HG03045 (cell line): Measurements from ENCODE around the gene ADAM15.

Experiments used
- ATAC-seq: cut with Tn5 transposase; IDR thresholded peaks from one replicate; pipeline ENCODE4 v1.9.1; 2021; ENCODE audit warnings: mild to moderate bottlenecking, moderate library complexity; ENCODE audit not compliant: unreplicated experiment

ADAM15 gene

DNA sequence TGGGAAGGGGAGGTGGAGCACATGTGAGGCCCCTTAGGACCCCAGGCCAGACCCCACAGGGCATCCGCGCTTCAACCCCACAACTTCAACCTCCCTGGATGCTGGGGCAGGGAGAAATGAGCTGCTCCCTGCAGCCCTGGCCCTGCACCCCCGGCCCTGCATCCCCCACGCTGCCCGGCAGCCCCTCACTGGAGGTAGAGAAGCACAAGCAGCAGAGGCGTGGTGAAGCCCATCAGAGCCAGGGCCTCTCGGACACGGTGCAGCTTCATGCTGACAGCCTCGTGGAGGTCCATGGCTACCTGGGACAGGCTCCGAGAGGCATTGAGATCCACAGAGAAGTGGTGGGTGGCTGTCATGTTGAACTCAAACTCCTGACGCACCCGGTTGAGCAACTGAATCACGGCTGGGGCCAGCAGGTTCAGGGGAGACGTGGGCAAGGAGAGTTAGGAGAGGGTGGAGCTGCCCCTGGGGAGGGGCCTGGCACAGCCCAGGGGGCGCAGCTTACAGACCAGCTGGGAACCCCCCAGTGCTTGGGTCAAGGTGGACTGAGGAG is 20.8 kb upstream of the ADAM15 start:
- no peak for ATAC-seq

DNA sequence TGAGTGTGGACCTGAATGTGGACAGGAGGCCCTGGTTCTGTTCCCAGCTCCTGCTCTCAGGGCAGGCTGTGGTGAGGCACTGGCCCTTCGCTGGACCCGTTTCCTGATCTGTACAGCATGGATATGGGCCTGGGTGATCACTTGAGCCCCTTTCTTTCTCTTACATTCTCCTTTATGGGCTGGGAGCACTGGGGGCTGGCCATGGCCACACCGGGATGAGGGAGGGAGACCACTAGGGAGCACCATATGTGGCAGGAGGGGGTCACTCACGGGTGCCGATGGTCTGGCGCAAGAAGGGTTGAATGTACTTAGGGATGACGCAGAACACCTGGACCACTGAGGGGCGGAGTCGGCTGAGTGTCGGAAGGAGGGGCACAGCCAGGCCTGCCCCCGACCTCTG is 20.2 kb upstream of the ADAM15 start:
- no peak for ATAC-seq

DNA sequence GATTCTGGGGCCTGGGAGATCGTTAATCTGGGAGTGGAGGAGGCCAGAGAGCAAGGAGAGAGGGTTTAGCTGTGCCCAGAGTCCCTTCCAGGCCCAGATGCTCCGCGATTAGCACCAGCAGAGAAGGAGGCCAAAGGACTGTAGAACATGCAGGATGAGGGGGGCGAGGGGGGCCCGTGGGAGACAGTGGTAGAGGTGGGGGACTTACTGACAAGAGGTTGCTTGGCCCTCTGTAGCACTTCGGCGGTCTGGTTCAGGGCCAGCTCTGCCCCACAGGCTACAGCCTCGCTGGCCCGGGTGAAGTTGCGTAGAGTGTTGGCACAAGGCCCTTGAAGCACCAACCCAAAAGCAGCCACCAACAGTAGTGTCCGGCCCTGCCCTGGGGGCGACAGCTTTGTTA is 18.2 kb upstream of the ADAM15 start:
- ATAC-seq: no peak

DNA sequence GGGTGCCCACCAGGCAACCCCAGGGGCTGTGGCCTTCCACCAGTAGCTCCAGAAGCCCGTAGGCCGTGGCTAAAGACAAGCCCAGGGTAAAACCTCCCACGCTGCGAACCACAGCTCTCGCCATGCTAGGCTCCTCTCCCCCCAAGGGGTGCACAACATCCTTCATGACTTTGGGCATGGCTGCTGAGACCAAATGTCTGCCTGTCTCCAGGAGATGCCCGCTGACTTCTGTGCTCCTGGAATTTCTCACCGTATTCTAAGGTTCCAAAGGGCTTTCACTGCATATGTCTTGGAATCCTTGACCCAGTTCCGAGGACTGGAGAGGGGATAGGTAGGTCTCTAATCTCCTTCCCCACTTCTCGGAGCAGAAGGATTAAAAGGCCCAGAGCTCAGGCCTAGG is 17.6 kb upstream of the ADAM15 start, which contains the start of the genes DCST1 and DCST2:
TSS of gene DCST1 (plus strand) at position 301 of the 400 bp plus-strand sequence. CDS start 213 bp downstream, outside the sequence.
TSS of gene DCST2 (minus strand) at position 258 of the 400 bp plus-strand sequence. CDS start at position 178, 80 bp downstream.
- ATAC-seq: no peak

DNA sequence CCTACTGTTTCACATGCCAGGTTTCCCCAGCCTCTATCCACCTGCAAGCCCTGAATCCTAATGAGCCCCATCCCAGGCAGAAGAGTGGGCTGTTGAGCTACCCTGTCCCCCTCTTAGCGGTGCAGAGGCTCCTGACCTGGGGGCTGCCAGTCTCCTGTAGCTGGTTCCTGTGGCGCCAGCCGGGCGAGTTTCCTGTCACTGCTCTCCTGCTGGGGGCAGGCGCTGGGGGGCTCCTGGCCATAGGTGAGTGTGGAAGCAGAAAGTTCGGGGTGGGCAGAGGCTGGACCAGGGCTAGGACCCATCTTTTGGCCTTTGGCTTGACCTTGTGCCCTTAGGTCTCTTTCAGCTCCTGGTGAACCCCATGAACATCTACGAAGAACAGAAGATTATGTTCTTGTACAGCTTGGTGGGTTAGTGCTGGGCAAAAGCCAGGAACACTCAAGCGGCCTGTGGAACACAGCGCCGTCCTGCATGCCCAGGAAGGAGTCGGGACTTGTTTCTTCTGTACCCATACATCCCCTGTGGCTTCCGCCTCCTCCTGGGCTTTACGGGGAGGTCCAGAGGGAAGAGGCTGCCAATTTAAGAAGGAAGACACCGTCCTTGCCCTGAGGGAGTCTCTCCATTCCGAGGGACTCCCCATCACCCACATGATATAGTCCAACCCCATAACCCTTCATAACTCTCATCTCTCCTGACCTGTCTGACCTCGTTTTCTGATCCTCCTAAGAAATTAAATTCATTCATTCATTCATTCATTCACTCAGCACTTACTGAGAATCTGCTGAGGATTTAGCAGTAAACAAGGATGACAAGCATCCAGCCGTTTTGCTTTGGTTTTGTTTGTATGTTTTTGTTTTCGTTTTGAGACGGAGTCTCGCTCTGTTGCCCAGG is 16.6 kb upstream of the ADAM15 start:
- no peak for ATAC-seq

DNA sequence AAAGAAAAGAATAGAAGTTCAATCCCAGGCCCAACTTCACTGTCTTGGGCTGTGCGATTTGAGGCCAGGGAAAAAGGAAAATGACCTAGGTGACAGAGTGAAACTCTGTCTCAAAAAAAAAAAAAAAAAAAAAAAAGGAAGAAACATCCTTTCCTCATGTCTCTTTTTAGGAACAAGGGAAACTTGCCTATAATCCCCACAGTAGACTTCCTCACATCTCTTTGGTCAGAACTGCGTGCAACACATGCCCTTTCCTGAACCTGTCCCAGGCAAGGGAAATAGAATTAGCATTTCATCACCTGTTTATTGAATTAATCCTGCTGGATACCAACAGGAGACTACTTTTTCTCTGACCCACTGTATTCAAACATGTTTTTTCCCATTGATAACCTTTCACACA is 15.2 kb upstream of the ADAM15 start:
- ATAC-seq: no peak

DNA sequence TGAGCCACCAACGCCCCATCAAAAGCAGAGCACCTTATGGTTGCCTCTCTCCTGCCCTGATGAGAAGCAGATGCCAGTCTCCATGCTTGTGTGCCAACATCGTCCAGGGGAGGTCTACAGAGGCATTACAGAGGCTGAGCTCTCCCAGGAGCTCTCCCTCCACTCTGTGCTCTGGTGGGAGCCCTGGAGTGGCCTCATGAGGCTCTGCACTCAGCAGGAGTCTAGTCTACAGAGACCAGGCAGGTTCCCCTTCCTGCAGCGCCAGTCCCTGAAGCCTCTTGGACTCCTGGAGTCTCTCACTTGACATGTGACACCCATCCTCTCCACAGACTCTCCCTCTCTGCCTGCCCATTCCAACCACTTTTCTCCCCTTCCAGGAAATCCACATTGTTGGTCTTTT is 14.1 kb upstream of the ADAM15 start:
- no peak for ATAC-seq

DNA sequence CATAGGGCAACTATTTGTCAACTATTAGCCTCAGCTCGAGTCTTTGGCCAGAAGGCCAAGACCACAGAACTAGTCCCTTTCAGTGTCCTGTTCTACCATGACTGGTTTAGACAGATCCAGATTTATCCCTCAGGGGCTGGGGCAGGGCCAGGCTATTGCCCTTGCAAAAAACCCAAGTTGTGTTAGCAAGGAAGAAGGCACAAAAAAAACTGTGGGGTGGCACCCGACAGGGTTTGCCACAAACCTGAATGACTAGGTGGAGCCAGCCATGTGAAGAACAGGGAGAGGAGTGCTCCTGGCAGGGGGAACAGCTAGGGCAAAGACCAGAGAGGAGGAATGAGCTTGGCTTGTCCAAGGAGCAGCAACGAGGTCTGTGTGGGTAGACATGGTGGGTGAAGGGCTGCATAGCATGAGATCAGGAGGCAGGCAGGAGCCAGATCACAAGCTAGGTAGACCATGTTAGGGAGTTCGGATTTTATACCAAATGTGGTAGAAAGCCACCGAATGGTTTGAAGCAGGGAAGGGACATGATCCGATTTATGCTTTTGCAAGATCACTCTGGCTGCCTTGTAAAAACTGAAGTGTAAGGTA is 13.2 kb upstream of the ADAM15 start:
- no peak for ATAC-seq

DNA sequence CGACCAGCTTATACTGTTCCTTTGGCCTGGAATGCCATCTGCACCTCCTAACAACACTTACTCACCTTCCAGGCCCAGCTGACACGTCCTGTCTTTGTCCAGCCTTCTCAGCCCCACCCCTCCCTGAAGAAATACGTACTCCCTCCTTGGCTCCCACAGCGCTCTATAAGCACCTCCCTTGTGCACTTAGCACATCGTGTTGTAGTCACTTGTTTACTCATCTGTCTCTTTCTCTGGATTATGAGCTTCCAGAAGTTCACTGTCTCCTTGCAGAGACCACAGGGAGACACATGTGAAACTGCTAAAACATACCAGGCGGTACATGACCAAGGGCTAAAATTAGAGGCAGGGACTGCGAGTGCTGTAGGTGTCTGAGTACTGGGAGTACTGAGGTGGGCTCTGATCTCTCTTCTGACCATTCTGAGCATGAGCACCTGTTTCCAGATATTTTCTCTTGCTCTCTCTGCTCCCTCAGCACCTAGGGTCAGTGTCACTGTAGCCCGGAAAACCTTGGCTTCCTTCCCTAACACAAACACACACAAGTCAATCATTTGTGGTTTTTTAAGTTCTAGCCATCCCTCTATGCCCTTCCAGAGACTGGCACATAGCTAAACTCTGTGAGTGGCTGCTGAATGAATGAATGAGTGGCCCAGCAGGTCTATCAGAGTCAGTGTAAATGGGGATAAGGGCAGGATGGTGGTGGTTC is 12.4 kb upstream of the ADAM15 start:
- no peak for ATAC-seq

DNA sequence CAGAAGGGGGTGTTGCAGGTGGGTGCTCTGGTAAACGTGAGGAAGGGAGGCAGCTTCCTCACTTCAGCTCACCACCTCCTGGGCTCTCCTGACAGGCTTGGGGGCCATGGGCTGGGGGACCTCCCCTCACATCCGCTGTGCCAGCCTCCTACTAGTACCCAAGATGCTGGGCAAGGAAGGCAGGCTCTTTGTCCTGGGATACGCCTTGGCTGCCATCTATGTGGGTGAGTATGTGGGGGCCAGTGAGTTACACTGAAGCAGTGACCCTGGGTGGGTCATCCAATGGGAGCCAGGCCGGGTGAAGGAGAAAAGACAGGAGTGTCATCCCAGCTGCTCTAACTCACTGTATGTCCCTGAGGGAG is 11.8 kb upstream of the ADAM15 start:
- ATAC-seq: no peak

DNA sequence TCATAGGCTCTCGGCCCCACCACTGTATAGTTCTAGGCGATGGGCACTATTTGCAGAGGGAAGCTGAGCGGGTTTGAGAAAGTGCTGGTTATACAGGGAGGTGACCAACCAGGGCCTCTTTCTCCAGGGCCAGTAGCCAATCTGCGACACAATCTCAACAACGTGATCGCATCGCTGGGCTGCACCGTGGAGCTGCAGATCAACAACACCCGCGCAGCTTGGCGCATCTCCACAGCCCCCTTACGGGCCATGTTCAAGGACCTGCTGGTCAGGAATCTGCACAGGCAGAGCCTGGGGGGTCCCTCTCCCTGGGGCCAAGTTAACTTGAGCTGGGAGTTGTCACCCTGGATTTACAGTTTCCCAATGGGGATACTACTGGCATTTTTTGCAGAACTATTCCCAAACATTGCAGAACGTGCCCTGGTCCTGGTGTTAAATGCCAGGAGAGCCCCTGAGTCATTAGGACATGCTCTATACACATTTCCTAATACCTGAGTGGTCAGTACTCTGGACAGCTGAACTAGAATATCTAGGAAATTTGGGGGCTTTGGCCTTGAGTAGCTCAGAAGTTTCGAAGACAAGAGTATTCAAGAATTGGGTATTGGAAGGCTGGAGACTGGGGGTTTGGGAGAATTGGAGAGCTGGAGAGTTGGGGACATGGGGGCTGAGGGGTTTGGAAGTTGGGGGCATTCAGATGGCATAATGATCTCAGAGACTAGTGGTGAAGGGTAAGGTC is 10.6 kb upstream of the ADAM15 start:
- no peak for ATAC-seq

DNA sequence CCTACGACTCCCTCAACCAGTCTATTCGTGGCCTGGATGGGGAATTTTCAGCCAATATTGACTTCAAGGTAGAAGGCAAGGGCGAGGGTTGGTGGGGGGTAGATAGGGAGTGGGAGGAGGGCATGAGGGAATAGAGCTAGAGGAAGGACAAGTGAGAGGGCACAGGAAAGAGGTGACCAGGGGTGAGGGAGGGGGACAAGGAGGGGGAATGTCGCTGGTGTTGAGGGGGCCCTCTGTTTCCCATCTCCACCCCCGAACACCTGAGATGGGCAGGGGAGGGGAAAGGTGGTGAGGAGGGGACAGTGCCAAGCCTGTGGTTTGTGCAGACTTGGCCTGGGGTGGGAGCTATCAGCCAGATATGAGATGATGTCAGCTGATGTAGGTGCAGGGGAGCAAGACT is 8.3 kb upstream of the ADAM15 start:
- no peak for ATAC-seq

DNA sequence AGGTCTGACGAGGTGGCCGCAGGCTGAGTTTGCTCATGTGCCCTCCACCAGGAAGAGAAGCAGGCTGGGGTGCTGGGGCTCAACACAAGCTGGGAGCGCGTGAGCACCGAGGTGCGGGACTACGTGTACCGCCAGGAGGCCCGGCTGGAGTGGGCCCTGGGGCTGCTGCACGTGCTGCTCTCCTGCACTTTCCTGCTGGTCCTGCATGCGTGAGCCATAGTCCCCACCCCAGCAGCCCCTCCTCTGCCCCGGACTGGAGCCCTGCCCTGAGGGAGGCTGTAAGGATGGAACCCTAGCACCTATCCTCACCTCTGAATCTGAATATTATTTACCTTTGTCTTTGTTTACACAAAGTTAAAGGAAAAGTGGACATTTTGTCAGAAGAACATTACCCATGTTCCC is 7.8 kb upstream of the ADAM15 start:
- ATAC-seq: no peak

DNA sequence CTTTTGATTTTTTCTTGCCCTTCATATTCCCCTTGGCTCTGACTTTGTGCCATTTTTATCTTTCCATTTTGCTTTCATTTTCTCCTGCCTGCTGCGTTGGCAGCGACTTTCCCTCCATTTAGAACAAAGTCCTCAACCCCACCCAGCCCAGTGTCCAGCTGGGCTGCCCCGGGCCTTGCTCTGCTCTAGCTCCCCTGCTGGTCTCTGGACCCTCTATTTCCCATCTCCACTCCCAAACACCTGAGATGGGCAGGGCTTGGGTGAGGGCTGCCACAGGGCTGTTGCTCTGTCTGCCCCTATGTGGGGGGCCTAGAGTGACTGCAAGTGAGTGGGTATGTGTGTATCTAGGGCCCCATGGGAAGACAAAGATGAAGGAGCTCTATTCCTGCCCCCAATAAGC is 7.3 kb upstream of the ADAM15 start:
- no peak for ATAC-seq

DNA sequence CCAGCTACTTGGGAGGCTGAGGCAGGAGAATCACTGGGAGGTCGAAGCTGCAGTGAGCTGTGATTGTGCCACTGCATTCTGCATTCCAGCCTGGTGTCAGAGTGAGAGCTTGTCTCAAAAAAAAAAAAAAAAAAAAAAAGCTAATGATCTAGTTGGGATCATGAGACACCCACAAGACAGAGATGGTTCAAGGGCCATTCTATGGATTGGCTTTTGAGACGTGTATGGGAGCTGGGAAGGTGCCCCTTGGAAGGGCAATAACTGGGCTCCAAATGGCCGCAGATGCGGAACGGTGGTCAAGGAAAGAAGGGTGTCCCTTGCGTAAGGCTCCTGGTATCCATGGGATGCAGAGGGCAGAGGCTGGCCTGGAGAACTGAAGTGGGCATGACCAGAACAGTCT is 6.8 kb upstream of the ADAM15 start:
- ATAC-seq: no peak

DNA sequence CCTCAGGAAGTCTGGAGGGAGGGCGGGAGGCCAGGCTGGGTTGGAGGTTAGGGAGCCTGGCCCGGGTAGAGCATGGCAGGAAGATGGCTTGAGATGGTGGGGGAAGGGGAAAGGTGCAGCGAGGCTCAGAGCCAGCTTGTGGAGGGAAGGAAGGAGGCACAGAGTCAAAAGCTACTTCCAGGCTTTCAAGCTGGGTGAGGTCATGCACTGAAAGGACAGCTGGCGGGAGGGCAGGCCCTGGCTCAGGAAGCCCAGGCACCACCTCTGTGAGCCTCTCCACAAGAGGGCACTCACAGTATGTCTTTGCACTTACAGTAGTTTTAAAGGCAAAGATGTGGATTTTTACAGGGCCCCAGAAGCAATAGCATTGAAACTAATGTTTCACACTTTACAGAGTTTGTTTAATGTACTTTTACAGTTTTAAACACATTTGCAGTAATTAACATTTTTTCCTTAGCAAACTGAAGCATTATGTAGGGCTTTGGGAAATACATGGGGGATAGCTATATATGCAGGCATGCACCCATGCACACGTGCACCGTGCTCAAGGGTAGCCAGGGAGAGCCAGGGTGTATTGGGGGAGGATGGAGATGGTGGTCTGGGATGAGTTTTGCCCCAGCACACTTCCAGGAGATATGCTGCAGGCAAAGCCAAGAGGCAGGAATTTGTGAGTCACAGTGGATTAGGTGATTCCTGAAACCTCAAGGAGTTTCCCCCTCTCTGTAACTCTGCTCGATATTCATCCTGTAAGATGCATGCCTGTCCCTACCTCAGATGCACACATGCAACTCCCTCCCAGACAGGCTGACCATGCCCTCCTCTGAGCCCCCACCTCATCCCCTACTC is 6.1 kb upstream of the ADAM15 start:
- no peak for ATAC-seq

DNA sequence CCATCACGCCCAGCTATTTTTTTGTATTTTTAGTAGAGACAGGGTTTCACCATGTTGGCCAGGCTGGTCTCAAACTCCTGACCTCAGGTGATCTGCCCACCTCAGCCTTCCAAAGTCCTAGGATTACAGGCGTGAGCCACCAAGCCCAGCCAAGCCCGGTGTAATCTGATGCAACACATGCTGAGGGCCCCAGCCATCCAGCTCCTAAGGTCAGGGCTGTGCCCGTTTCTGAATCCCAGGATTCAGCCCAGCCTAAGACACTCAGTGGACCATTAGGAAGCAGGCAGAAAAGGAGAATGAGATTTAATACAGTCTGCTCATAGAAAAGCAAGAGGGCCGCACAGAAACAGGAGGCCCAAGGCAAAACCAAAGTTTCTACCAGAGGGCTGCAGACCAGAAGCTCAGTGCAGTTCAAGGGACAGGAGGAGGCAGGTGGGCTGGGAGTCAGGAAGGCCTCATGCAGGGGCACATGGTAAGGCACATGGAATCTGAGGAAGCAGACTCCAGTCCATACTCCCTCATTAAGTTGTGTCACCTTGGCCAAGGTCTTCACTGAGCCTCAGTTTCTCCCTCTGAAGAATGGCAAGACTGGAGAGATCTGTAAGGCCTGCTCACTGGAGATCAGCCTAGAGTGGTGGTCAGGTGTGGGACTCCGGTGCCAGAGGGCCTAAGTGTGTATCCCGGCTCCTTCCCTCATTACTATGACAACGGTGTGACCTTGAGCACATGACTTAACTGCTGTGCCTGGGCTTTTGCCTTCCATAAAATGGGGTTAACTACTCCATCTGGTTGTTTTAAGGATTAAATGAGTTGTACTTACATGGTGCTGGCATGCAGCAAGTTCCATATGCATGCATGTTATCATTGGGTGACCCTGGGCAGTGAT is 2.4 kb upstream of the ADAM15 start:
- ATAC-seq: no peak

DNA sequence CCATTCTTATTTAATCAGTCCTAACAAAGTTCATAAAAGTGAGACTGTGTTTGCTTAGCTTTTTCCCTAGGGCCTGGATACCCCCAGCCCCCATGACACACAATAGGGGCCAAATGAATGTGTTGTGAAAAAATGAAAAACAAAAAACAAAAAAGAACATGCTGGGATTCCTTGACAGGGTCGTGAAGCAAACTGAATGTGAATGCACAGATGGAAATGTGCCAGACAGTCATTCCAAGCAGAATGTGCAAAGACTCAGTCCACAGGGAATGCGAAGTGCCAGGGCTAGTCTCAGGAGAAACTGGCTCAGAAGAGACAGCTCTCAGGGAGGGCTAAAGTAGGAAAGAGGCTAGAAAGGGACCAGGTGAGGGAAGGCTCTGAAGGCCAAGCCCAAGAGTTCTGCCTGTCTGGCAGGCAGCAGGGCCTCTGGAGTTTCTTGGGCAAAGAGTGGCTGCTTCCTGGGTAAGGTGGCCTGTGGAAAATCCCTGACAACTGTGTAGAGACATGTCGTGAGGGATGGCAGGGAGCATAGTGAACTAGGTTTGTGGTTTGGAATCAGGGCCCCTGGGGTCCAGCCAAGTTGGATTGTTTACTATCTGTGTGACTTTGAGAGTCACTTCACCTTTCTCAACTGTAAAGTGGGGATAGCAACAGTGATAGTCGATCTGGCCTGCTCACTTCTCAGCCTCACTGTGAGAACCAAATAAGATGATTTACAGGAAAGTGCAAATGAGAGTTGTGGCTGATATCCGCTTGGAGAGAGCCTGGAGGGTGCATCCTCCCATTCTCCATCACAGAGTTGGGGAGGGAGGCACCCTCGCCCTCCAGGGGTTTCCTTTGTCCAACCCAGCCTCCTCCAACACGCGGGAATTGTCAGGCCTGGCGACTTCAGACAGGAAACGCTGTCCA is 1.2 kb upstream of the ADAM15 start:
- no peak for ATAC-seq
